ENCODE results near the gene EXOC4.

The EXOC4 gene

DNA sequence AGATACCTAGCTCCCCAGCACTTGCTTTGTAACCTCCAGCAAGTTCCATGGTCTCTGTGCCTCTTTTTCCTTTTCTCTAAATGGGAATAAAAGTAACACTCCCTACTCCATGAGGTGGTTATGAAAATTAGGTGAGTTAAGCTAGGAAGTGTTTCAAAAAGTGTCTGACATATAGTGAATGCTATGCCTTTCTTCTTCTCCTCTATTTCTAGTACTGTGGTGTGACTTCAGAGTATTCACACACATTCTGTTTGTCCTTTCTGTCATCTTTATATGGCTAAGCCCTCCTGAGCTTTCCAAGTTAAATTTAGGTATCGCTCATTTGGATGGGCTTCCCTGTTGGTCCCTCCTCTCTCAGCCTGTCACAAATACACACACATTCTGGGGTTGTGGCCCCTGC is 229.7 kb downstream of the EXOC4 start:
- no peak for TF ChIP-seq GATA3 (IDR thresholded peaks at IDR 0.05; ENCODE audit: low read depth, low read length)
- no peak for TF ChIP-seq GATA2 (IDR thresholded peaks at IDR 0.05; ENCODE audit: low read depth, low read length)

DNA sequence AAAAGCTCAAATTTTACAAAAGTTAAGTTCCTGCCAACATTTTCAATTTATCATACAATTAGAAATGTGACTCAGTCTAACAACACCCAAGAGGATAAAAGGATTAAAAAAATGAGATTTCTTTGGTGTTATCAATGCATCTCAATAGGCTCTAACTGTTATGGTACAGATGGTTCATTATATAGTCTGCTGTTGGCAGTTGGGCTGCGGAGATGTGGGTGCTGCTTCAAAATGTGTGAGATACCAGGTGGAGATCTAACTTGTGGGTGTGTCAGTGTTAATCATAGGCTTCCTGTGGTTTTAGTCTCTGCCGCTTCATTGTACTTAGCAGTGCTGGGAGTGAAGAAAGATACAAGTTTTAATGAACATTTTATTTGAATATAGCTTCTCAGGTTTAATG is 231.2 kb downstream of the EXOC4 start:
- TF ChIP-seq GATA3 (IDR thresholded peaks at IDR 0.05; ENCODE audit: low read depth, low read length) (0 out of 2 replicates have a peak, but pooled peaks have one; percentile 21), GATA2 (IDR thresholded peaks at IDR 0.05; ENCODE audit: low read depth, low read length) (no peak)

- TF ChIP-seq GATA2 (IDR thresholded peaks at IDR 0.05; ENCODE audit: low read depth, low read length) = no peak
- TF ChIP-seq GATA3 (IDR thresholded peaks at IDR 0.05; ENCODE audit: low read depth, low read length) = no peak
Measured at GRCh38 chr7:133489906-133490305, 237.0 kb downstream of the EXOC4 start.

DNA sequence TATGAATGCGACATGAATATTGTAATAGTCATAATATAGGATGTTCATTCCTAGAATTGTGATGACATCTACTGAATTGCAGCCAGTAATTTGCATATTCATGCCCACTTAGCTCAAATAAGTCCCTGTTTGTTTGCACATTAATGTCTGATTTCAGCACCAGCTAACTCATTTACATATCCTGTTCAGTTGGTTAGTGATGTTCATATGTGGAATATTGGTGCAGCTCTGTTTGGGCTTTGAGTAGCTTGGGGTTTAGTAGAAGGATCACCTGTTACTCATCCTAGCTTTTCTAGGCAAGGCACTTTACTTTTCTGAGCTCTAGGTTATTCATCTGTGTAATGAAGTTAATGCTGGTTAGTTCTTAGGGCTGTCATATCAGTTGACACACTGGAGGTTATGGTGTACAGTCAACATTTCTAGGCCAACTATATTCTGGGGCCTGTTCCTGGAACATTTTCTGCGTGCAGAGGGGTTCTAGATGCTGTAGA is 238.4 kb downstream of the EXOC4 start:
- TF ChIP-seq GATA2 (IDR thresholded peaks at IDR 0.05; ENCODE audit: low read depth, low read length) (no peak), GATA3 (IDR thresholded peaks at IDR 0.05; ENCODE audit: low read depth, low read length) (peak; percentile 30; the same call in 1 of the 2 replicates)

- TF ChIP-seq GATA3 (IDR thresholded peaks at IDR 0.05; ENCODE audit: low read depth, low read length) (no peak), GATA2 (IDR thresholded peaks at IDR 0.05; ENCODE audit: low read depth, low read length) (no peak)
Measured at GRCh38 chr7:133491846-133492652, 239.2 kb downstream of the EXOC4 start.

- TF ChIP-seq GATA3 (IDR thresholded peaks at IDR 0.05; ENCODE audit: low read depth, low read length) (no peak), GATA2 (IDR thresholded peaks at IDR 0.05; ENCODE audit: low read depth, low read length) (no peak)
Measured at GRCh38 chr7:133497061-133497460, 244.2 kb downstream of the EXOC4 start.

DNA sequence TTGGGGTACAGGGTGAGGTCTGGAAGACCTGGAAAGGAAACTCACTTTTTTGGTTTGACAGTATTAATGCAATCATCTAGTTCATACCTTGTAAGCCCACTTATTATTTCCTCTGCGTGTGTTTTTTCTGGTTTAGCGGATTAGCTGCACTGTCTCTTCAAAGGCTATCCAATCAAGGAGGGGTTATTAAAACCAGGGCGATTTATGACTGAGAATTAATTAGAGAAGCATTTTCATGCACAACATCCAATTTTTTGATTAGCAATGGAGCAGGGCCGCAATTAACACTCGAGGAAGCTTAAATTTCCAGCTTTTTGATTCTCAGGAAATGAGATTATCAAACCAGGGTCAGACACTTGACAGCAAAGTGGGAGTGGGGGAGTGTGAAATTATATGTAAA is 248.9 kb downstream of the EXOC4 start:
- TF ChIP-seq GATA3 (IDR thresholded peaks at IDR 0.05; ENCODE audit: low read depth, low read length) (no peak), GATA2 (IDR thresholded peaks at IDR 0.05; ENCODE audit: low read depth, low read length) (no peak)

- TF ChIP-seq GATA3 (IDR thresholded peaks at IDR 0.05; ENCODE audit: low read depth, low read length) (no peak), GATA2 (IDR thresholded peaks at IDR 0.05; ENCODE audit: low read depth, low read length) (no peak)
Measured at GRCh38 chr7:133502498-133502897, 249.6 kb downstream of the EXOC4 start.

DNA sequence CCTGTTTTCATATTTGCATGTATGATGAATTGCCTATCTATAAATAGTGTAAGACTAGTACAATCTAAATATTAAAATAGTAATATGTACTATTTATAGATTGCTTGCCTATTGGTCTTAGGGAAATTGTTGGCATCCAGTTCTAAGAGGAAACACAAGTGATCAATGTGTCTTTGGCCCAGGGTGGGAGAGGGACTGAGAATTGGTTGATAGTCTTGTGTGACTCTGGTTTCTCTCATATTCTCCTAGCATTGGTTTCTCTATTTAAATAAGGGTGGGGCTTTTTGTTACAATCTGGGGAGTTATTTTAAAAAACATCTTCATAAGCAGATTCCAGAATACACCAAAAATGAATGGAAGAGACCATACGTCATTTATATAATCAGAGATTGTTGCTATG is 250.1 kb downstream of the EXOC4 start:
- TF ChIP-seq GATA3 (IDR thresholded peaks at IDR 0.05; ENCODE audit: low read depth, low read length) (no peak), GATA2 (IDR thresholded peaks at IDR 0.05; ENCODE audit: low read depth, low read length) (no peak)

DNA sequence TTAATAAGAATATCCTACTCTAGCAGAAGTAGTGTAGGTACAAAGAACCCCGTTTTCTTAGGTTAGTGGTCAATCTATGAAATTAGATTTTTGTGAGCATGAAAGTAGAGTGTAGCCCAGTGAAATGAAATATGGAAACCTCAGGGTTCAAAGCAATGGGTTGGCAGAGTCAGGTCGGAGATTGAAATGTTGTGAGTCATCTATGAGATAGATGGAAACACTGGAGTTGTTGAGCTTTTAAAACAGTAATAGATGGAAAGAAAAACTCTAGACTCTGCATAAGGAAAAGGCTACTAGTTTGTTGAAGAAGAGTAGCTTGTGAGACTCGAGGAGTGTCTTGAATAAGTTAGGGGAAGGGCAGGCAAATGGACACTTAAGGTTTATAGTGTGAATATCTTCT is 251.9 kb downstream of the EXOC4 start:
- TF ChIP-seq GATA3 (IDR thresholded peaks at IDR 0.05; ENCODE audit: low read depth, low read length) (no peak), GATA2 (IDR thresholded peaks at IDR 0.05; ENCODE audit: low read depth, low read length) (no peak)

GRCh38 chr7:133509822-133510221 is 256.9 kb downstream of the EXOC4 start:
- no peak for TF ChIP-seq GATA3 (IDR thresholded peaks at IDR 0.05; ENCODE audit: low read depth, low read length)
- TF ChIP-seq GATA2 (IDR thresholded peaks at IDR 0.05; ENCODE audit: low read depth, low read length) = no peak

DNA sequence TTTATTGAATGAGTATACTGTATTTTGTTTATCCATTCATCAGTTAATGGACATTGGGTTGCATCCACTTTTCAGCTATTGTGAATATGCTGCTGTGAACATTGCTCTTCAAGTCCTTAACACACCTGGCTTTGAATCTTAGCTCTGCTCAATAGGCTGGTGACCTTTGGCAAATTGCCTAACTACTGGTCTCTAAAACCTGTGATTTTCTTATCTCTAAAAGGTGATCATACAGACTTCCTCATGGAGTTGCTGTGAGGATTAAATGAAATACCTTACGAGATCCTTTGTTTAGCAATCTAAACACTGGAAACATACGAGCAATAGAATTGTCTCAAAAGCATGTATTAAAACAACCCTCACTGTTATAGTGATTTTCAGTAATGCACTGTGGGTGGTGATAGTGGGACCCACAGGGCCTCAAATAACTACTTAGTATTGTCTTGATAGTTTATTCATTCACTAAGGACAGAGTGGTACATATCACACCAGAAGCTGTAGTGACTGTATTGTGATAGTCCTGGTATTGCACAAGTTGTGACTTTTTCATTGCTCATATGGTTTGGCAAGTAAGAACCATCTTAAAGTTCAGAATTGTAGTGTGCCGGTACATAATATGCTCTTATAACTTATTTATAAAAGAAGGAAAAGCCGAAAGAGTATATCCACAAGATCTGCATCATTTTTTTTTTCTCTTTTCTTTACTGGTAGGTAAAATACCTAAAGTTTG is 257.6 kb downstream of the EXOC4 start:
- TF ChIP-seq GATA2 (IDR thresholded peaks at IDR 0.05; ENCODE audit: low read depth, low read length) (no peak), GATA3 (IDR thresholded peaks at IDR 0.05; ENCODE audit: low read depth, low read length) (no peak)

- TF ChIP-seq GATA2 (IDR thresholded peaks at IDR 0.05; ENCODE audit: low read depth, low read length) (no peak), GATA3 (IDR thresholded peaks at IDR 0.05; ENCODE audit: low read depth, low read length) (no peak)
Measured at GRCh38 chr7:133511252-133511651, 258.4 kb downstream of the EXOC4 start.

DNA sequence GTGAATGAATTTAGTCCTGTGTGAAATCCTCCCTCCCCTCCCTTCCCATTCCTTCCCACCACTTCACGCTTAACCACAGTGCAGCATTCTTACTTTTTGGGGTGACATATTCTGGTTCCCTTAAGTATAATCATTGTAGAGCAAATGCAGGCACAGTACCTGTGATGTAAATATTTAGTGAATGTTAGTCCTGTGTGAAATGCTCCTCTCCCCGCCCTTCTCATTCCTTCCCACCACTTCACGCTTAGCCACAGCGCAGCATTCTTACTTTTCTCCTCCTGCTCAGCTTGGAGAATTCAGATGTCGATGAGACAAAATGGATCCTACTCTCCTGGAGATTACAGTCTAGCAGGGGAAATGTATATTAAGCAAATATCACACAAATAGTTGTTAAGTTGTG is 258.8 kb downstream of the EXOC4 start:
- TF ChIP-seq GATA3 (IDR thresholded peaks at IDR 0.05; ENCODE audit: low read depth, low read length) (no peak), GATA2 (IDR thresholded peaks at IDR 0.05; ENCODE audit: low read depth, low read length) (no peak)

DNA sequence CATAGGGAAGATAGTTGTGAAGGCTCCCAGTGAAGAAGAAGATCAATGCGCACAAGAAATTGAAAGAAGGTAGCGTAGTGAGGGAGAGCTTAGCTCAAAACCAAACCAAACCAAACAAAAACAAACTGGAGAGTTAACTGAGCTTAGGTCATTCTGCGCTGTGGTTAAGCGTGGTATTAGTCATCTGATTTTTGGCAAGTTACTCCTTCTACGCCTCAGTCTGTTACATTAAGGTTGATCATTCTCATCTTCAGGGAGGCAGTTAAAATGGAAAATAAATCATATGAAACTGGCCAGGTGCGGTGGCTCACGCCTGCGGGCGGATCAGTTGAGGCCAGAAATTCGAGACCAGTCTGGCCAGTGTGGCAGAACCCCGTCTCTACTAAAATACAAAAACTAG is 259.7 kb downstream of the EXOC4 start:
- TF ChIP-seq GATA3 (IDR thresholded peaks at IDR 0.05; ENCODE audit: low read depth, low read length) = no peak
- TF ChIP-seq GATA2 (IDR thresholded peaks at IDR 0.05; ENCODE audit: low read depth, low read length) = no peak

All from SH-SY5Y (cell line).